AG09309 (cell line): ENCODE results near the gene TM4SF1.
A peak's percentile ranks its signal among the peaks of the same experiment; 100 is the strongest.

ENCODE experiments used
- DNase-seq: peaks from one replicate; pipeline ENCODE4 v3.0.0-alpha.2; 2010; ENCODE audit warnings: low read depth
- H3K4me3 ChIP-seq: 2 replicates; pipeline ENCODE4 v1.5.1; 2011; ENCODE audit warnings: mild to moderate bottlenecking, low read depth, low read length, moderate library complexity; ENCODE audit not compliant: control insufficient read depth
- TF ChIP-seq, protein P1 (sequence below): IDR thresholded peaks from 2 replicates; pipeline ENCODE4 v1.5.1; 2011; ENCODE audit warnings: mild to moderate bottlenecking, low read depth, low read length, inconsistent platforms; ENCODE audit not compliant: insufficient read depth, control insufficient read depth; ENCODE audit errors: missing control alignments

The TM4SF1 gene

DNA sequence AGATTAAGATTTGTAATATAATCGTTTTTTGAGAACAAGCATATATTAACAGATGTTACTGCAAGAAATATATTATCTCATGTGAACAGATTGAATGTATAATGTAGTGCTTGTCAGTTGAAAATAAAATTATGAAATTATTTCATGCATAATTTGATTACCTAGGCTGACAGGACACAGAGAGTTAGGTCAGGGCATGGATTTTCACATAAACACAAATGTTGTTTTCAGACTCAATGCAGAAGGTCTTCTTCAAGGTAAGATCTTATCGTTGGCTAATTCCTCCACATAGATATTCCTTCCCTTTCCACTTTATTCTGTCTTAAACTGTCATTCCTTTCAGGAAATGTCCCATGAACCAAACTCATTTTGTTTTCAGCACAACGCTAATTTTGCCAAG lies 20.1 kb upstream of the TM4SF1 start:
- DNase-seq: no peak
- TF ChIP-seq, protein P1, sequence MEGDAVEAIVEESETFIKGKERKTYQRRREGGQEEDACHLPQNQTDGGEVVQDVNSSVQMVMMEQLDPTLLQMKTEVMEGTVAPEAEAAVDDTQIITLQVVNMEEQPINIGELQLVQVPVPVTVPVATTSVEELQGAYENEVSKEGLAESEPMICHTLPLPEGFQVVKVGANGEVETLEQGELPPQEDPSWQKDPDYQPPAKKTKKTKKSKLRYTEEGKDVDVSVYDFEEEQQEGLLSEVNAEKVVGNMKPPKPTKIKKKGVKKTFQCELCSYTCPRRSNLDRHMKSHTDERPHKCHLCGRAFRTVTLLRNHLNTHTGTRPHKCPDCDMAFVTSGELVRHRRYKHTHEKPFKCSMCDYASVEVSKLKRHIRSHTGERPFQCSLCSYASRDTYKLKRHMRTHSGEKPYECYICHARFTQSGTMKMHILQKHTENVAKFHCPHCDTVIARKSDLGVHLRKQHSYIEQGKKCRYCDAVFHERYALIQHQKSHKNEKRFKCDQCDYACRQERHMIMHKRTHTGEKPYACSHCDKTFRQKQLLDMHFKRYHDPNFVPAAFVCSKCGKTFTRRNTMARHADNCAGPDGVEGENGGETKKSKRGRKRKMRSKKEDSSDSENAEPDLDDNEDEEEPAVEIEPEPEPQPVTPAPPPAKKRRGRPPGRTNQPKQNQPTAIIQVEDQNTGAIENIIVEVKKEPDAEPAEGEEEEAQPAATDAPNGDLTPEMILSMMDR: no peak
- no peak overlapping the region for H3K4me3 ChIP-seq

DNA sequence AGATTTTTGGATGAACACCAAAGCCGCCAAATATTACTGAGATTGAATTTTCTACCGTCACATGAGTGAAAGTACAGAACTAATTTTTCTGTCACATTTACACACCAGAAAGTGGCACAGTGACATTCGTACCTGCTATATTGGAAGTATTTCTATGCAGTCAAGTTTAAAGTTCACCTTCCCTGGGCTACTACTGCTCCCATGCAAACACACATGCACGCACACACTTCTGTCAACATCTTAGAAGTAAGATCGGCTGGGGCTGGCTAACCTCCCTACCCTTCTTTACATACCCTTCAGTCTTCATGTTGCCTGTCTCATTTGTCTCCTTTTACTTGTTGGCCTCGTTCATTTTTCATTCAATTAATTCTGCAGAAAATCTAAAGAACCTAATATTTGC lies 19.0 kb upstream of the TM4SF1 start:
- DNase-seq: no peak
- TF ChIP-seq, protein P1: no peak
- H3K4me3 ChIP-seq: no peak overlapping the region

DNA sequence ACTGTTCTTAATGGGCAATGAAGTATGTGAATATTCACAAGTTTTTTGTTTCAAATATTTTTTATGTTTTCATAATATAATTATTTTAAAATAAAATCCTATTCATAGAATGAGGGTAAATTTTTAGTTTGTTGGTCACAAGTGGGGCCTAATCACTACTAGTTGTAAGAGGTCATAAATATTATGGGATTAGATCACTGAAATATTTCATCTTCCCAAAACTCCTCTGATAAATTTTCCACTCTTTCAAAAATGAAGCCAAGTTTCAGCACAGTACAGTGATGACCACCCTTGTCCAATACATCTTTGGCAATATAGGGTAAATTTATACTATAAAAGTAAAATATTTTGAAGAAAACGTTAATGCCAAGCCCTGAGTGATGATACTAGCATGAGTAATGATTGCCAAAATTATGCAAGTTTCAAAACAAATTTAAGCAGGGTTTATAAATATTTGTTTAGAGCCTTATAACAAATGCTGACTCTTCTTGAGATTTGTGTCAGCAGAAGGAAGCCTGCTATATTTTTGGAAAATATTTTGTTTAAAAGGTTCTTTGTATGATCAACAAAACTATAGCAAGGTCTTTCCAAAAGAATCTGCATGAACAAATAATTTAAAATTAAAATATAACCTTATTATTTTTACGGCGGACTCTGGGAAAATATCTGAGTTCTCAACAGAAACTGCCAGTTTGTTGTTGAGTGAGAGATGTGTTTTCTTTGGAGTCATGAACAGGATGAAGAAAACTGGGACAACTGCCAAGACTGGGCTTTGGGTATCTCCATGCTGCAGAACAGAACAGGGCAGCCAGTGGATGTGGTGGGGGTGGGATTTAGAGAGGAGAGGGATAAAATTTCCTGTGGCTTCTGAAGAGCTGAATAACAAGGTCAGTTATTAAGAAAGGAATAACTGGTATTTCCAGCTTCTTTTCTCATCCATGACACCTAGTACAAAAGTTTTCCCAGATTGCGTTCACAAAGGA lies 17.9 kb upstream of the TM4SF1 start:
- TF ChIP-seq, protein P1: no peak
- H3K4me3 ChIP-seq: no peak overlapping the region
- DNase-seq: no peak

DNA sequence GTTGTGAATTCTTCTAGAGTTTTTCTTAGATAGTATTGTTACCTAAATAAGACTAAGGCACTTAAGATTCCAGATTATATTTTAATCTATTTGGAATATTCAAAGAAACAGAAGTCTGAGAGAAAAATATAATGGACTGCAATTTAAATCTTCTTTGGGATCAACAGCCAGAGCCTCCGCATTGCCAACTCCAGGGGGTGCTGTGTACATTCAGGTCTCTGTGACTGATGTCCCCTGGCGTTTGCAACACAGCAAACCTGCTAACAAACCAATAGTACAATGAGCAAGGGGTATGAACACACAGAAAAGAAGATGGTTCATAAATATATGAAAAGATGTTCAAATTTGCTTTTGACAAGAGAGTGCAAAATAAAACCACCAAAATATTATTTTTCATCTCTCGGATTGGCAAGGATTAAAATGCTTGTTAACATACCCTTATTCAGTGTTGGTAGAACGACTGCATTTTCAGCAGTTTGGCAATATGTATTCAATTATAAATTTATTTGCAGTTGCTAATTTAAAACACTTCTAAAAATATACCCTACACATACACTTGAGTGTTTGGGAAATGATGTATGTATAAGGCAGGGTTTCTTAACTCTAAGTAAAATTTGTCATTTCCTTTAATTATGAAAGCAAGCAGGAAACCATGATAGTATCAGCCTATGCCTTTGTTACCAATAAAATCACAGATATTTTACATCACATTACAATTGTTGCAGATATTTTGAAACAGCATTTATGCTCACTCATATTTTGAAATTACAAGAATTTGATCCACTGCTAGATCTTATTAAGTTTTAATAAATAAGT lies 16.1 kb upstream of the TM4SF1 start:
- H3K4me3 ChIP-seq: no peak overlapping the region
- TF ChIP-seq, protein P1: peak; percentile 93
- peak; percentile 52 for DNase-seq

DNA sequence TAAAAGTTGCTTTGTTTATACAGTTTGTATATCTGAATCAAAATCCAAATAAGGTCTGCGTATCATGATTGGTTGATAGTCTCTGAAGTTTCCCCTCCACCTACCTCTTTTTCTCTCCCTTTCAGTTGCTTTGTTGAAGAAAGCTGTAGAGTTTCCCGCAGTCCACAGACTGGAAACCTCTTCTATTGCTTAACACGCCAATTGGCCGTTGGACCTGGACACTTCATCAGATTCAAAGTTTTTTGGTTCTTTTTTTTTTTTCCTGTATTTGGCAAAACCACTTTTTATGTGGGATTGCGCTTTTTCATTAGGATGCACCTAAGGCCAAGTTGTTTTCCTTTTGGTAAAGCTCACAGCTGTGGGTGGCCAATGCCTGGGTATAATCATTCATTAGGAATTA lies 14.5 kb upstream of the TM4SF1 start:
- TF ChIP-seq, protein P1: no peak
- no peak overlapping the region for H3K4me3 ChIP-seq
- no peak for DNase-seq

DNA sequence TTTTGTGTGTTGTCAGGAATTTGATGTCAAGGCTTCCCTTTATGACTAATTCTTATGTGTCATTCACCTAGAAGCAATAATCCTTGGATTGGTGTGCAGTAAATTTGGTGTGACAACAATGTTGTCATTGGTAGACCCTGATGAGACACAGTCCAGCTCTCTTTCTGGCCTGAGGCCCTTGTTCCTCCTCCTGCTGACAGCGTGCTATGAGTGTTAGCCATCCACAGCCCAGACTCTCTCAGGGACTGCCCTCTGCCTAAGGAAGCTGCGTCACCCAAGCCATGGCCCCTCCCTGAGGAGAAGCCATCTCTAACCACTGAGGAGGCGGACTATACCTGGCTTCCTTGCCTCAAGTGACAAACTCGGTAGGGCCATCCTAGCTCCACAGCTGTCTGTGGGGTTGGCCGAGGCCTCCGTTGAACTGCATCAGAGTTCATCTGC lies 13.3 kb upstream of the TM4SF1 start:
- TF ChIP-seq, protein P1: no peak
- DNase-seq: no peak
- no peak overlapping the region for H3K4me3 ChIP-seq
